Stimulated activated CD4-positive, alpha-beta T cell treated with anti-CD3 and anti-CD28 coated beads, Interleukin-2, amount 100 ng/mL, for 24 hours (primary cell): ENCODE measurements around the gene SLC24A3.

Experiments
- DNase-seq, 2 donors: peaks; one replicate each; pipeline ENCODE4 v3.0.0-alpha.2; 2020

Gene SLC24A3

GRCh38 chr20:19304886-19305415 is 92.5 kb downstream of the SLC24A3 start:
- DNase-seq, result no peak

GRCh38 chr20:19308146-19308545 is 95.7 kb downstream of the SLC24A3 start:
- DNase-seq, result no peak

- DNase-seq, result no peak
Measured at GRCh38 chr20:19310541-19310940, 98.1 kb downstream of the SLC24A3 start.

GRCh38 chr20:19313342-19314069 is 101.1 kb downstream of the SLC24A3 start:
- no peak for DNase-seq

GRCh38 chr20:19314621-19315020 is 102.2 kb downstream of the SLC24A3 start:
- DNase-seq, result no peak

GRCh38 chr20:19317237-19318069 is 105.0 kb downstream of the SLC24A3 start:
- DNase-seq, result no peak

GRCh38 chr20:19318610-19319009 is 106.2 kb downstream of the SLC24A3 start:
- DNase-seq, result no peak

GRCh38 chr20:19320005-19320404 is 107.6 kb downstream of the SLC24A3 start:
- DNase-seq, result no peak

- no peak for DNase-seq
Measured at GRCh38 chr20:19321176-19321575, 108.7 kb downstream of the SLC24A3 start.

- DNase-seq, result no peak
Measured at GRCh38 chr20:19322061-19322985, 109.9 kb downstream of the SLC24A3 start.

- no peak for DNase-seq
Measured at GRCh38 chr20:19327401-19327800, 115.0 kb downstream of the SLC24A3 start.

- DNase-seq, result no peak
Measured at GRCh38 chr20:19328676-19329075, 116.2 kb downstream of the SLC24A3 start.

GRCh38 chr20:19330038-19330437 is 117.6 kb downstream of the SLC24A3 start:
- no peak for DNase-seq

- DNase-seq, result no peak
Measured at GRCh38 chr20:19330731-19331130, 118.3 kb downstream of the SLC24A3 start.

- DNase-seq, result no peak
Measured at GRCh38 chr20:19333563-19333962, 121.1 kb downstream of the SLC24A3 start.

GRCh38 chr20:19335341-19335740 is 122.9 kb downstream of the SLC24A3 start:
- no peak for DNase-seq

GRCh38 chr20:19335916-19336315 is 123.5 kb downstream of the SLC24A3 start:
- DNase-seq, result no peak

- no peak for DNase-seq
Measured at GRCh38 chr20:19336631-19337030, 124.2 kb downstream of the SLC24A3 start.

GRCh38 chr20:19338380-19338779 is 125.9 kb downstream of the SLC24A3 start:
- DNase-seq, result no peak

GRCh38 chr20:19338960-19339359 is 126.5 kb downstream of the SLC24A3 start:
- no peak for DNase-seq

GRCh38 chr20:19341348-19342053 is 129.1 kb downstream of the SLC24A3 start:
- no peak for DNase-seq

- DNase-seq, result no peak
Measured at GRCh38 chr20:19344341-19344740, 131.9 kb downstream of the SLC24A3 start.
